Activated gamma-delta T cell treated with anti-CD3 and anti-CD28 coated beads, Interleukin-2, amount 50 U/mL, for 16 hours (primary cell): Measurements from ENCODE around the gene TNS1.
"Not testable (repeated sequence)": the region's sequence is repeated elsewhere in the genome, so short reads cannot be mapped to it uniquely, and the experiment has no call there.

ENCODE experiments used
- DNase-seq: peaks from one replicate; pipeline ENCODE4 v3.0.0-alpha.2; 2020; ENCODE audit warnings: low read depth

The TNS1 gene

DNA sequence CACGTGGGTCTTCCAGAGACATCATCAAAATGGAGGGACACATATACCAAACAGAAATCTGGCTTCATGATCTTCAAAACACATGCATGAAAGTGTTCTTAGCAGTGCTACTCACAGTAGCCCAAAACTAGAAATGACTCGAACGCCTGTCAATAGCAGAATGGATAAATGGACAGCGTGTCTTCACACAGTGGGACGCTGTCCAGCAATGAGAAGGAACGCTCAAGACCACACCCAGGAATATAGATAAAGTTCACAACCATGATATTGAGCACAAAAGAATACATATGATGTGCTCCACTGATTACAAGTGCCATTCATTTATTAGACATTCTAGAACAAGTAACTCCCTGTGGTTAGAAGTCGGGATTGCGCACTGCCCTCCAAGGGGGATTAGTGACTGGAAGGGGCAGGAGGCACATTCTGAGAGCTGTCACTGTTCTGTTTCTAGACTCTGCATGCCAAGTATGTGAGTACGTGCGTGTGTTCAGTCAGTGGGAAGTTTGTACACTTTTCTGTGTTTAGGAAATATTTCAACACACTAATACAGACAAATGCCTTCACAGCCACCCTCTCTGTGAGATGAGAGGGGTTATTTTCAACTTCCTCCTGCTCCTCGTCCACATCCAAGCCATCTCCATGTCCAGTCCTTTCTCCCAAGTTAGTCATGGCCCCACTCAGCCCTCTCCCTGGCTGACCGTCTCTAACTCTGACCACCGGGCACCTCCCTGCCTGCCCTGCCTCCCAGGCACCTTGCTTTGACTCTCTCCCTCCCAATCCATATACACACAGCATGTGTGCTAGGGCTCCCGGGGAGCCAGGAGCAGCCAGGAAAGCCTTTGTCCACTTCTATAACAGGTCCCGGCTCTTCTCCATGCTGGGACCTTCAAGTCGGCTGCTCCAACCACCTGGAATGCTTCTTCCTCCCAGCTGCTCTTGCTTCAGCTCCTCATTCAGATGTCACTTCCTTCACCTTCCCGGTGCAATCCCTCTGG is 26.9 kb upstream of the TNS1 start:
- DNase-seq, result no peak

DNA sequence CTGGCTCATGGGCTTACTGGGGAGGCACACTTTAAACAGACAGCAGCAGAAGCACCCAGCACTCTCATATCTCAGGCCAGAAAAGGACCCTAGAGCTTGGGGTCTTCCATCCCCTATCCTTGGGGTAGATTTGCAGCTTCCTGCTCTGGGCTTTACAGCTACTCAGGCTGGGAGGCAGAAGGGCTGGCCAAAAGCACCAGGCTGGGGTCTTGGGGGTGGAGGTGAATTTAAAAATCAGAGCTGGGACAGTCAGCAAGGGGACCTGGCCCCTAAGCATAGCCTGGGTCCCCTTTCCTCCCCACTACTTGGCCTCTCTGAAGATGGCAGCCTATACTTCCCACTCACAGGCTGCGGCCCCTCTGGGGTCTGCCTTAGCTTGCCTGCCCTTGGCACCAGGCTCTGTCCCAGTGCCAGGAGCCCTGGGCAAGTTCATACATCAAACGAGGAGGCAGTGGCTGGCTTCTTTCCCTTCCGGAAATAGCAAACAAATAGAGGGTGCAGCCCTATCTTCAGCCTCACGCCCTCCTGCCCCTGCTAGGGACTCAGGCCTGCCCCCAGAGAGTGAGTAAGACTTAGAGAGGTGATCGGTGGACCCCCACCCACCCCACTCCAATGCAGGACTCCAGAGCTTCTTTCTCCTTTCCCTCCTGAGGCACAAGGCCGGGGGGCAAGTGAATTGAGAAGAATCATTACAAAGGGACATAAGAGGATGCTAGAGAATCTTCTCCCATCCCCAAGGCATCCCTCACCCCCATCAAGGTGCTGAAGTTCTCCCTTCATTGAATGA is 26.0 kb upstream of the TNS1 start:
- no peak for DNase-seq

DNA sequence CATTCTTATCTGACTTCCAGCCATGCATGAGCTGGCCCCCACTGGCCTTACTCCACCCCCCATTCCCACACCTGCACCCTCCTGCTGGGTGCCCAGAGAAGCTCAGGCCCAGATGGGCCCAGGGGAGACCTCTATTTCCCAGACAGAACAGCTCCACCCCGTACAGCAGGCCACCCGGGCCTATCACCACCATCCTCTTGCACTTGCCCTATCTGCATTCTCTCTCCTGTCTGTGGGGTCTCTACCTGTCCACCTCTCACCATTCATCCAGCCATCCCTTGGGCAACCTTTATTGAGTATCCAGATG is 25.3 kb upstream of the TNS1 start:
- DNase-seq, result no peak

DNA sequence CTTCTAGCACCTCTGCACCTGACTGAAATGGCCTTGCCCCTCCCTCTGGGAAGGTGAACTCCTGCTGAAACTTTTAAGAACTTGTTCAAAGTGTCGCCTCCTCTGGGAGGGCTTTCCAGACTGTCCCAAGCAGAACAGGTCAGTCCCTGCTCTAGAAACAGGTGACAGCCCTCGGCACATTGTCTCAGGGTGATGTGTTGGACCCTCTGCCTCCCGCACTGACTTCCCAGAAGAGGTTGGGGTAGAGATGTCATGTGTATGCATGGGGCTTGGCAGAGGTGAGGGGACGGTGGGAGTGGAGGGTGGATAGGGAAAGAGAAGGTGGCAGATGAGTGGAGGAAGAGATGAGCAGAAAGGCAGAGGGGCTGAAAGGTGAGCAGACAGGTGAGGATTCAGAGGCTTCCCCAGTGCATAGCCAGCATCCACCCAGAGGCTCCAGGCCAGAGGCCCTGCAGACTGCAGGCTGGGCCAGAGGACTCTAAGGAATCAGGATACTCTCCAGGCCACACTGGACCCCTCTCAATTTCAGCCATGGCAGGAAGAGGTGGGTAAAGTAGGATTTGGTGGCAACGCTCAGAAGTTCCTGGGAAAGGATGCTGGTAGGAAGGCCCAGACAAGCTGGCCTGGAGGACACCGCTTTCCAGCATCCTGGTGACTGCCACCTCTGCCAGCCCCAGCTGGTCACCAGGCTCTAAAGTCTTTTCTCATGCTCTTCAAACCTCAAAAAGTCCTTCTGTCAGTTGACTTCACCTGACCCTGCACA is 24.8 kb upstream of the TNS1 start:
- no peak for DNase-seq

DNA sequence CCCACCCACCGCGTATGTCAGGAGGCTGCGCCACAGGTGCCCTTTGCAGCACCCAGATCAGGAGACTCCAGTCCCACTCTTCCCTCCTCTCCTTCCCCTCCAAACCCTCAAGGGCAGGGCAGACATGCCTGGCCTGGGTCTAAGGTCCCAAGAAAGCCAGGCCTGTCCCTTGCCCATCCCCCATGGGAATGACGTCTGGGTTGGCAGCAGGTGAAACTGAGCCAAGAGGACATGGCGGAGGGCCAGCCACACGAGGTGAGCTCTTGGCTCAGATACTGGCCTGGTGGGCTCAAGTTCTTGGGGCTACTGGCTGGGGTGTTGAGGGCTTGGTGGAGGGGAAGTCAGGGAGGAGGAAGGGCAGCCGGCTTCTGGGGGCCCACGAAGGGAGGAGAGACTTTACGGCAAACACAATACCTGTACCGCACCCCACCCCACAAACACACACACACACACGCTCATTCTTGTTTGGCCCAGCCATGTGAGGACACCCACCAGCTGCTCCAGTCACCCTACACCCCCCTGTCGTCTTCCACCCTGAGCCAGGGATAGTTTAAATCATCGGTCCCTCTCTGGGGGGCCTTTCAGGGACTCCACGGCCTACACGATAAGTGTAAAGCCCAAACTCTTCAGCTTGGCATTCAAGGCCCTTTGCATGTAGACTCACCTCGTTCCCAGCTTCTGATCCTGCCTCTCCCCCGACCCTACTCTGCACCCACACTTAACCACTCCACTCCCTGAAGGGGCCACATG is 24.1 kb upstream of the TNS1 start:
- no peak for DNase-seq

DNA sequence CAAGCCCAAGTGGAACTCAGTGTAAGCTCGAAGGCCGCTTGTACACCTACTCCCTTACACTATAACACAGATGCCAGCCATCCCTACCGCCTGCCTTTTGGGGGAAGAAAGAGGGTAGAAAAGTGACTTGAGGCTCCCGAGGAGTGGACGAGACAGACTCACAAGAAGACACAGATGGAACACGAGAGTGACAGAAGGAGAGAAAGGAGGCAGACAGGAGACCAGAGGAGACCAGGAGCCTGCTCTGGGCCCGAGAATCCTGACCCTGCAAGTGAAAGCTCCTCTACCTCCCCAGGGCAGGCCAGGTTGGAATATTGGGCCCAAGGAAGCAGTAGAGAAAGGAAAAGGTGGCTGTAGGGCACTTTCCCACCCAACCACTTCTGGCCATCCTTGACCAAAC is 23.4 kb upstream of the TNS1 start:
- DNase-seq, result no peak

DNA sequence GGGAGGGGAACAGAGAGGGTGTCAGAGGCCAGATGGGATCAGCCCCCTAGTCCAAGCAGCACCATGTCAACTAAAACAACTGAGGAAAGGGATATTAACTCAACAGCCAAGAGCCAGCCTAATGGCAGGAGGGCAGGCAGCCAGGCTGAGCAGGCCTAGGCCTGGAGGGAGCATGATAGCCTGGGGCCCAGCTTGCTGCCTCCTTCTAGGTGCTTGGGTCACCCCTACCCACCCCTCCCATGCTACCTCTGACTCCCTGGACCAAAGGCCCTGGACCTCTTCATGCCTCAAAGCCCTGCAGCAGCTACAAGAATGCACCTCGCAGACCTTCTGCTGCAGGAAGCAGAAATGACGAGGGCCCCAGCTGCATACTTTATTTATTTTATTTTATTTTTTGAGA is 22.1 kb upstream of the TNS1 start:
- DNase-seq, result no peak

DNA sequence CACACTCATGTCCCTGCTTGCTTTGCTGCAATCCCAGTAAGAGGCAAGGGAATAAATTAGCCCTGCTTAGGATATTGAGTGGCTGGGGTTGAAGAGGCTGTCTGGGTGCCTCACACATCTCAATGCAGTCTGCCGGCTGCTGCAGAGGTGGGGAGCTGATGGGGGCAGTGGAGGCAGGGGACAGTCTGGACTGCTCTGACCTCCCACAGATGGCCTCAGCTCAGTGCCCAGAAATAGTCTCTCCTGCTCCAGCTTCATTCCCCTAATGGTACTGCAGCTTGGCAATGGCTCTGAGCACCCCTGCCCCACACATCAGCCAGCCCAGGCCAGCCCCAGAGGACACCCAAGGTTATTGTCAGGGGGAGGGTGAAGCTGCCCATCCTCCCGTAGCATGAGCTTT is 21.5 kb upstream of the TNS1 start:
- DNase-seq, result no peak

DNA sequence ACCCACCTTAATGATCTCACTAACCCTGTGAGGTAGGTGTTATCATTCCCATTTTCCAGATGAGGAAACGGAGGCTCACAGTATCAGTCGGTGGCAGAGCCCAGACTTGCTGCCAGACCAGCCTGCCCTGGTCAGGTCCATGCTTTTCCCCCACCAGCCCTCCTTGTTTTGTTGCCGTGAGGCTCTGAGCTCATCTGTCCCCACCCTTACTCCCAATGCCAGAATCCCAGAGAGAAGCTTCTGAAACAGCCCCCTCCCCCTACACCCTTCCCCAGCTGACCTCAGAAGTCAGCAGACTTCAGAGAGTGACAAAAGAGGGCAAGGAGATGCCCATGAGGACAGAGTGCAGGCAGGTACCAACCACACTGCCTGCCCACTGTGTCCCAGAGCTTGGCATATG is 20.8 kb upstream of the TNS1 start:
- no peak for DNase-seq

DNA sequence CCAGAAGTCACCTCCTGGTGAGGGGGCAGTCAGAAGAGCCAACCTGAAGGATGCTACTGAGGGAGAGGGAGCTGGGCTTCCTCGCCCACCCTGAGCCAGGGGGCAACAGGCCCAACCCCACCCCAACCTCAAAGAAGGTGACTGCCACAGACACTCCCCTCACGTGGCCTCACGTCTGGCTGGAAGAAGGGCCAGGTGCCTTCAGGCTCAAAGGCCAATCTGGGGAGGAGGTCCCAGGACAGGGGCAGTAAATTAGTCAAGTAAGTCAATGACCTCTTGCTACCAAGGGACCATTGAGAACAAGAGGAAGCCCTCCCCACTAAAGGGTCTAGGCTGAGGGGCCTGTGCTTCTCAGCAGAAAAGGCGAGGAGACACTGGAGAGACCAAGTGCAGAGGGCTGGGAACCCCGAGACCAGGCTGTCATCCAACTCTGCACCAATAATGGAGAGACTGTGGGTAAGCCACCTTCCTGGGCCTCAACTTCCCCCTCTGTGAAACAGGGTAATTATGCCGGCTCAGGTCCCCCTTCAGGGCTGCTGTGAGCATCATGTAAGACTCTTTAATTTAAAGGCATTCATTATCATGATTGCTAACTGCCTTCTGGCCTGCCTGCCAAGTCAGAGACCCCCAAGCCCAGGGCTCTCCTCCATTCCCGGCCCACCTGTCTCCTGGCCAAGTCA is 20.2 kb upstream of the TNS1 start:
- no peak for DNase-seq

DNA sequence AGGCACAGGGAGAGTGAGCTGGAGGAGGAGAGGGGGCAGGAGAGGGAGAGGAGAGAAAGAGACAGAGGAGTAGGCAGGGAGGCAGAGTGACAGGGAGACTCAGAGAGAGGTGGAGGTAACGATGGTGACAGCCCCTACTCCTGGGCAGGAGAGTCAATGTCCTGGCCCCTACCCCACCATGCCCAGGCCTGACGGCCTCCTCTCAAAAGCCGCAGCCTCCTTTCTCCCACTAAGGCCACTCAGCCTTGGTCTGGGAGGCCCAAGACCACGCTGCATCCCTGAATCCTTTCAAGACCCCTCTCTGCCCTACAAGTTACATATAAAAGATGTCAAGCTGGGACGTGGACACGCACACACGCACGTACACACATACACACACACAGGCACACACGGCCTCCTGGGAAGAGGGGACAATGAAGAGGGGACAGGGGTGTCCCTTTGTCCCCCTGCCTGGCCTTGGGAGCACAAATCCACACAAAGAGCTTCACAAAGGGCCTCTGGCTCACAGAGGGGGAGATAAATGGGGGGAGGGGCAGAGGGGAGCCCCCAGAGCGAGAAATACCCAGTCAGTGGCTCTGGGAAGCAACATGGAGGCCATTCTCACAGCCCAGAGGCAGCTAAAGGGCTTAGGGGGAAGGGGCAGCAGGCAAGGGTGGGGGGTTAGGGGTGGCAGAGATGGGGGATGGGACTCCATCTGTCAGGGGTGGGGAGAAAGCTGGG is 19.5 kb upstream of the TNS1 start:
- no peak for DNase-seq

DNA sequence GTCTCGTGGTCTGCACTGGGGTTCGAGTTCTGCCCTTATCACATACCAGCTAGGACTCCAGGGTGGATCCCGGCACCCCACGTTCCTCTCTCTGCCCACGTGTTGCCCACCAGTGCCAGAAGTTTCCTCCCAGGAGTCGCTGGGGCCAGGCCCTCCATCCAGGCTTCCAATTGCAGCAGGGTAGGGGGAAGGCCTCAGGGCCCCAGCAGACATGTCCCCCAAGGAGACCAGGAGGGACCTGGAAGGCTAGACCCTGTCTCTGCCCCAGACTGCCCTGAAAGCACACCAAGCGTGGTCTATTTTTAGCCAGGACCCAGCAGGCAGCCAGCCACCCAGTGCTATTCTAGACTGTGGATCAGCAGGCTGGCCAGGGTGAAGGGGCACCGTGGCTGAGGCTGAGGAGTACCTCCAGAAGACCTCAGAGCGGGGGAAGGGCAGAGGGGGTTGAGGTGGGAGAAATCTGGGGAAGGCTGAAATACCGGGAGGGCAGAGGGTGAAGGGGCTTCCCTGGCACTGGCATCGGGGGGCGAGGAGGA is 18.8 kb upstream of the TNS1 start:
- DNase-seq, result no peak

DNA sequence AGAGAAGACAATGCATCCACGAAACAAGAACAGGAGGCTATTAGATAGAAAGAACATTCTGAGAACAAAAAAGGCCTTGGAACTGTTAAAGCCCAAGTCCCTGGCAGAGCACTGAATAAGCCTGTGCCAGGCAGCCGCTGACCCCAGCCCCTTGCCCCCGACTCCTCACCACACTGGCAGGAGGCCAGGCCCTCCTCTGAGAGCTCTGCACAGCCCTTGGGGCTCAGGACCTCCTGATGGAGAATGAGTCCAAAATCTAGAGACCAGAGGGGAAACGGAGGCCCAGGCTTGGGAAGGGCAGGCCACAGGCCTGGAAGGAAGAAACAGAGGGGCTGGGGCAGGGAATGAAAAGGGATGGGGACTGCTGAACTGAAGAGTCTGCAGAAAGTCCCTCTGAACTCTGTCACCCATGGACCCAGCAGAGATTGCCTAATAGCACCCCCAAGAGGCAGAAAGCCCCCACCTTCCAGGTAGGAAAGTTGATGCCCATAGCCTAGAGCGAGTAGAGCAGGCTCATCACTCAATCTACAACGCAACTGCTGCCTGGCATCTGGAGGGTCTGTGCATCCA is 18.3 kb upstream of the TNS1 start:
- no peak for DNase-seq

DNA sequence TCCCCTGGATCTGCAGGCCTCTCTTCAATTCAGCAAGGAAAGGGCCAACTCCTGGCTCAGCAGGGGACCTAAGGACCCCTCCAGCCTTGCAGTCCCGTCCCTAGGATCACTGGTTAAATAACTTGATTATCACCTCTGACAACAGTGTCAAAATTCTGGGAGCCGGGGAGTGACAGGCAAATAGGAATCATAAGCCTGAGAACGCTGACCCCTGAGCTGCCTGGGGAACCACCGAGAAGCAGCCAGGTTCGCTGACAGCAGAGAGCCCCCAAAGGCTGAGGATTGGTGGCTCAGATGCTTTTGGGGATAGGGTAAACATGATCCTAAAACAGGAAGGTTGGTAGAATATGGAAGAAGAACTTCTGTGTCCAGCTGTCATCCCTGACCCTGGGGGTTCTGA is 17.5 kb upstream of the TNS1 start:
- DNase-seq, result no peak

DNA sequence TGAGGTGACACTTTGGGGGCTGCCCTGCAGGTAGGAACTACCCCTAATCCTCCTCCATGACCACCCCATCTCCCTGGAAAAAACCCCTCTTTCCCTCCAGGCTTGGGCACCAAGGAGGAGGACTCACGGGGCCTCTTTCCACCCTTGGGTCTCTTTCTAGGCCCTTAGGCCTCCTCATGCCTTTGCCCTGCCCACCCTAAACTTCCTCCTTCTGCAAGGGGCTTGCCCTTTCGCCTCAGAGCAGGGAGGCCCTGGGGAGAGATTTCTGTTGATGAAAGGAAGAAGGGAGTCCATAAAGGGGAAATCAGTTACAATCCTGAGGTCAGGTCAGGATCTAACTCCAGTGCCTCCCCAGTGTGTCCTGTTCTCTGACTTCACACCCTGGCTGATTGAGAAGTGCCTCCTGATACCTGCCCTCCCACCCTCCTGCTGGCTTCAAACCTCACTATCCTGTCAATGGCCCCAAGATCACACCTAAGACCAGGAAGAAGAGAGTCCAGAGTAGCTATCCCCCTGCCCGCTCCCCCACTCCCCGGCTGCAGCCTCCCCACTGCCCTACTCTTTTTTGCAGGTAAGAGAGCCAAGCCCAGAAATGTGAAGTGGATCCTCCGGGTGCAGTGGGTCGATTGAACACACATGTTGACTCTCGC is 16.7 kb upstream of the TNS1 start:
- no peak for DNase-seq

DNA sequence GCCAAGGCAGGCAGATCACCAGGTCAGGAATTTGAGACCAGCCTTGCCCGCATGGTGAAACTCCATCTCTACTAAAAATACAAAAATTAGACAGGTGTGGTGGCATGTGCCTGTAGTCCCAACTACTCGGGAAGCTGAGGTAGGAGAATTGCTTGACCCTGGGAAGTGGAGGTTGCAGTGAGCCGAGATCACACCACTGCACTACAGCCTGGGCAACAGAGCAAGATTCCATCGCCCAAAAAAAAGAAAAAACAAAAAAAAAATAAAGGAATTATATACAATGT is 16.0 kb upstream of the TNS1 start:
- DNase-seq, result not testable (repeated sequence)

DNA sequence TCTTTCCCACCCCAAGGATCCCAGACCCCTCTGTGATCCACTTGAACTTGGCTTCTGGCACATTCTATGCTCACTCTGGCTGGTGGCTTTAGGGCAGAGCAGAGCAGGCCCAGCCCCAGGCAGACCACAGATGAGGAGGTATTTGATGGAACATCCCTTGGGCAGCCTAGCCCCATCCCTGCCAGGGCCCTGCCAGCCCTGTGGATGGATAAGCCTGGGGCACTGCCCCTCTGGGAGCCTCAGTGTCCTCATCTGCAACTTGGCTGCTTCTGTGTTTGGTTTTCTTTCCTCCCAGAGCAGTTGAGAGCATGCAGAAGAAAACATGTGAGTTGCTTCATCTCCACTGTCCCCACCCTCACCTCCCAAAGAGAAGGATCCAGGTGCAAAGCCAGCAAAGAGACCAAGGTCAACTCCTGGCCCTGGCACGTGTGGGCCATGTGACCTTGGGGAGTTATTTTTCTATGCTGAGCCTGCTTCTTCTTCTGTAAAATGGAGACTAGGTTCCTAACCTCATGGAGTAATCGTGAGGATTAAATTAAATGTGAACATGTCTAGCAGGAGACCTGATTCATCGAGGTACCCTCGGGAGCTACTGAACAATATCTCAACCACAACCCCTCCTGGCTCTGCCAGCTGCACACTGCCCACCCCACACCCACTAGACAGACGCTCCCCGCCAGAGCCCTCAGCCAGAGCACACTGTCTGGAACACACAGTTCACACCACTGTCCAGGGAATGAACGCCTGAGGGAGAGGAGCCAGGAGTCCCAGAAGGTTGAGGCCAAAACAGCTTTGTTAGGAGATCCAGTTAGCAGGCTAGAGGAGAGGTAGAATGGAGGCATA is 14.6 kb upstream of the TNS1 start:
- DNase-seq, result no peak

DNA sequence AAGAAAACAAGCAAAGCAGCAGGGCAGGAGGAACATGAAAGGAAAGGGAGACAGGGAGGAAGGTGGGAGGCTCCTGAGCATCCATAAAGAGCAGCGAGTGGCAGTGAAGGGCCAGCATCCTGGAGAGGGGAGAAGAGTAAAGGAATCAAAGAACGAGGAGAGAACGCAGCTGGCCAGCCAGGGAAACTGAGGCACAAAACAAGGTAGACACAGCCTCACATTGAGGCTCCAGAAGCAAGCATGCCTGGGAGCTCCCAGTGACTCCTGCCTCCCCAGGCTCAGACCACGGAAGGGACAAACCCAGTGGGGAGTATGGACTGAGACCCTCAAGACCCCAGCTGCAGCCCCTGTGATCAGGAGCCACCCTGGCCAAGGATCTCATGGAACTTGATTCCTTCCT is 14.0 kb upstream of the TNS1 start:
- DNase-seq, result no peak
